ENCODE results near the gene ARFGAP1. TPM values are rescaled to one million over a fixed set of nuclear protein-coding genes. Genes with fewer than 3 reads are reported as not detected.
"Not testable (repeated sequence)": the region's sequence is repeated elsewhere in the genome, so short reads cannot be mapped to it uniquely, and the experiment has no call there.

The ARFGAP1 gene
- total RNA-seq, 1 donor from 2014 or later = 25.3 TPM

DNA sequence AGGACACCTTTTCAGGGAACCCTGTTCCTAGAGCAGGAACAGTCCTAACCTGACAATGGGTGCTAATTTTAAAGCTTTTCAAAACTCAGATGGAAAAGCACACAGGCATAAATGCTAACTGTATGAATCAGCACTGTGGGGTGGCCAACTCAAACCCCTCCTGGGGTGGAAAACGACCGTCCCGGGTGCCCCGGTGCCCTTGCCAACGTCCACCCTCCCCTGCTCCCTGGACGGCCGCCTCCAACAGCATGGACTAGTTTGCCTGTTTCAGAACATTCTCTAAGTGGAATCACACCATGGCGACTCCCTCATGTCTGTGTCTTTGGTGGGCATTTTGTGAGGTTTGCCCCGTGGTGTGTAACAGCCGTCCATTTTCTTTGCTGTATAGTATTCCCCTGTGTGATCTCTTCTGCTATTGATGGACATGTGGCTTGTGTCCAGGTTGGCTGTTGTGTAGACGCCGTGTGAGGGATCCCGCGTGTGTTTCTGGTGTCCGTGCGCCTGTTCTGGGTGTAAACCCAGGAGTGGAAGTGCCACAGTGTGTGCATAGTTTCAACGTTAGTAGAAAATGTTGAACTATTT, 26.2 kb downstream of the ARFGAP1 start:
- FAIRE-seq = no peak

DNA sequence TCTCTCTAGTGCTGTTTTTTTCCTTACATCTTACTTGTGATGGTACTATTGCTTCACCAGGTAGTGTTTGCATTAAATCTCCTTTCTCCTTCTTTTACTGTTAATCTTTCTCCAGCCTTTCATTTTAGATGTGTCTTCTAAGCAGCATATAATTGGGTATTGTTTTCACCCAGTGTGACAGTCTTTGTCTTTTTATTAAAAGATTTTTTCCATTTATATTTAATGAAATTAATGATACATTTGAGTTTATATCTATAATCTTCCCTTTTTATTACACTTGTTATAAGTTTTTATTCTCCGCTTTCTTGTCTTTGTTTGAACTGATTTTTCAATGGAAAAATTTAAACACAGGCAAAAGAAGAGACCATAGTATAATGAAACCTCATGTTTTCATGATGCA, 29.1 kb downstream of the ARFGAP1 start:
- no peak for FAIRE-seq

More for the DNA sequence above, 26.2 kb downstream of the ARFGAP1 start:
- DNase-seq (ENCODE audit: low spot score in 2 of 2) = no peak

GRCh38 chr20:63303095-63303666, 30.6 kb downstream of the ARFGAP1 start:
- no peak for DNase-seq (ENCODE audit: low spot score in 2 of 2)
- no peak for FAIRE-seq

More for the DNA sequence above, 29.1 kb downstream of the ARFGAP1 start:
- DNase-seq (ENCODE audit: low spot score in 2 of 2) = no peak

DNA sequence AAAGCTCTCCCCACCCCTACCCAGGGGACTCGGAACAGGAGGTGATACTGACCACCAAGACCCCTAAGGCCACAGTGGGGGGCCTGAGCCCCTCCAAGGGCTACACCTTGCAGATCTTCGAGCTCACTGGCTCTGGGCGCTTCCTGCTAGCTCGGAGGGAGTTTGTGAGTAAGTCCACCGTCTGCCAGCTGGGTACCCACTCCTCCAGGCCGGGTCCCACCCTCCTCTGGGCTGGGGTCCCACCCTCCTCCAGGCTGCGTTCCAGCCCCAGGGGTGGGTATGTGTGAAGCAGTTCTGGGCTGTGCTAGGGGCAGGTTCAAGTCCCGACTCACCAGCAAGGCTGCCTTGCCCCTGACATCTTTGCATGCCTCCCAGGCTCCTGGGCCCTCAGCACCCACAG, 32.8 kb downstream of the ARFGAP1 start:
- FAIRE-seq (no peak), DNase-seq (ENCODE audit: low spot score in 2 of 2) (no peak)

GRCh38 chr20:63305933-63306672, 33.5 kb downstream of the ARFGAP1 start:
- FAIRE-seq; DNase-seq (ENCODE audit: low spot score in 2 of 2): not testable (repeated sequence)

DNA sequence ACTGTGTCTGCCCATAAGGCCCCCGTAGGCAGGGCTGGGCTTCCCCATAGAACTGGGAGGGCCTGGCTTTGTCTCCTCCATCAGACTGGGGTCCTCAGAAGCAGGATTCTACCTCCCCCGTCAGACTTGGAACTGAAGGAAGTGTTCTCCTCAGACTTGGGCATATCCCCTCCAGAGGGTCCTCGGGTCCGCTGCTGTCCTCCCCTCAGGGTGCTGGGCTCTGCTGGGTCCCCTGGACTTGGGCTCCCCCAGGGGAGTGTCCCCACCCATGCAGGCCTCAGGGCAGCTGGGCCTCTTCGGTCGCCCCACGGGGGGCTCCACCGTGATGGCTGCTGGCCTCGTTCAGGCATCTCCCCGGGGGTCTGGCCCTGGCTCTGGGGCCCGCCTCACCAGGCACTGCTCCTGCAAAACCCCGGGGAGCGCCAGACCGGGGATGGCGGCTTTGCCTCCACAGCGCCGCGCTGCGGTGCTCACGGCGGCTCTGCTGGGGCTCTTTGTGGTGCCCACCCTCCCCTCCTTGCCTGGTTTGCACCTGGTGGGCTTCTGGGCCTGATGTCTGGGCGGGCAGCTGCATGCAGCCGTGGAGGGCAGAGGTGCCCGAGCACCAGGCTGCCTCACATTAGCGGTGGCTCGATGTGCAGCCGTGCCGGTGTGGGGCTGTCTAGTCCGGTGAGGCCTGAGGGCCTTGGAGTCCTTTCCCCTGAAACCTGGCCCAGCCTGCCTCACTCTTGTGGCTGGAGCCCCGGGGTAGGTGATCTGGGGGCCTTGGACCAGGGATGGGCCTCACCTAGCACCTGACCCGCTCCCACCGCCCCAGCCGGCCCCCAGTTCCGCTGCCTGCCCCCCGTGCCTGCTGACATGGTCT, 34.3 kb downstream of the ARFGAP1 start:
- DNase-seq (ENCODE audit: low spot score in 2 of 2) = no peak
- no peak for FAIRE-seq

- no peak for FAIRE-seq
- no peak for DNase-seq (ENCODE audit: low spot score in 2 of 2)
These were observed 35.1 kb downstream of the ARFGAP1 start for GRCh38 chr20:63307538-63308217.

- FAIRE-seq = no peak
- DNase-seq (ENCODE audit: low spot score in 2 of 2) = no peak
These were observed 35.8 kb downstream of the ARFGAP1 start for GRCh38 chr20:63308218-63308911.

DNA sequence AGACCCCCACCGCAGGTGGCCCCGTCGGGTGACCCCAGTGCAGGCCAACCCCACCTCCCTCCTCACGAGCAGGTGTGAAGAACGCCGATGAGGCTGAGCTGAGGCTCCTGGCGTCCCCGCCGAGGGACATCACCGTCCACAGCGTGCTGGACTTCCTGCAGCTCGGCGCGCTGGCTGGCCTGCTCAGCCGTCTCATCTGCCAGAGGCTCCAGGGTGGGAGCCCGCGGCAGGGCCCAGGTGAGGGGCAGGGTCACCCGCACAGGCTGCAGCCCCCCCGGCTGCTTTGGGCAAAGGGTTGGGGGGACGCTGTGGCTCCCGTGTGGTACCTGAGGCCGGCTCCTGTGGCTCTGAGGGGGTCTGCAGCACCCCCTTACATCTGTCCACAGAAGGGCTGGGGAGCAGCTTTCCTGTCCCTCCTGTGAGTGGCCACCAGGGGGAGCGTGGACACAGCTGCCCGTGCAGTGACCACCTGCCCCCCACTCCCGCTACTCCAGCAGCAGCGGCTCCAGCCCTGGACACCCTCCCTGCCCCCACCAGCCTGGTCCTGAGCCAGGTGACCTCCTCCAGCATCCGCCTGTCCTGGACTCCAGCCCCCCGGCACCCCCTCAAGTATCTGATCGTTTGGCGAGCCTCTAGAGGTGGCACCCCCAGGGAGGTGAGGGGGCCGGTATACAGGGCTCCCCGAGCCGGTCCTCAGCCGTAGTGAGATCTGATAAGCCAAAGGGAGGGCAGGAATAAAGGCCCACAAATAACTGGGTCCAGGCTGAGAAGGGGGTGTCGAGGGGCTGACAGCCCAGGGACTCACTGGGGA, 36.9 kb downstream of the ARFGAP1 start:
- FAIRE-seq = no peak
- DNase-seq (ENCODE audit: low spot score in 2 of 2) = peak; percentile 79 to 82

DNA sequence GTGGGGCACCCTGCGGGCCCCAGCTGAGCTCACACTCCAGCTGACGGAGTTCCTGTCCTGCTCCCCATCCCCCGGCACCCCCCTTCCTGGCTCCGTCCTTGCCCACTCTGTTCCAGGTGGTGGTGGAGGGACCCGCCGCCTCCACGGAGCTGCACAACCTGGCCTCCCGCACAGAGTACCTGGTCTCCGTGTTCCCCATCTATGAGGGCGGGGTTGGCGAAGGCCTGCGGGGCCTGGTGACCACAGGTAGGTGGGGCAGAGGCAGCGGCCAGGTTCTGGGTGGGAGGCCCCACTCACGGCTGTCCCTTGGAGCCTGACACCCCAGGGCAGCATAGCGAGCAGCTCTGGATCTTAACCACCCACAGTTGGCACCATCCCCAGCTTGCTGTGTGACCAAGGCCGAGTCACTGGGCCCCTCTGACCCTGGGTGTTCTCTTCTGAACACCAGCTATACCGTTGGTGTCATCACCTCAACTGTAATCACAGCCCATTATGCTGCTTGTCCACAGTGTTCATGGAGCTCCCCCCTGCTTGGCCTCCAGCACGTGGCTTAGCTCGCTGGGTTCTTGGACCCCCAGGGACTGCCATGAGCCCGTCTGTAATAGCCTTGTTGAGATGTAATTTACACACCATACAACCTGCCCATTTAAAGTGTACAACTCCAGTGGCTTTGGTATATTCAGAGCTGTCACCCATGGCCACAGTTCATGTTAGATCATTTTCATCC, 37.8 kb downstream of the ARFGAP1 start:
- DNase-seq (ENCODE audit: low spot score in 2 of 2) = no peak
- no peak for FAIRE-seq

GRCh38 chr20:63311186-63311832, 38.7 kb downstream of the ARFGAP1 start:
- no peak for DNase-seq (ENCODE audit: low spot score in 2 of 2)
- FAIRE-seq = no peak

GRCh38 chr20:63311833-63312243, 39.2 kb downstream of the ARFGAP1 start:
- FAIRE-seq (no peak), DNase-seq (ENCODE audit: low spot score in 2 of 2) (no peak)

DNA sequence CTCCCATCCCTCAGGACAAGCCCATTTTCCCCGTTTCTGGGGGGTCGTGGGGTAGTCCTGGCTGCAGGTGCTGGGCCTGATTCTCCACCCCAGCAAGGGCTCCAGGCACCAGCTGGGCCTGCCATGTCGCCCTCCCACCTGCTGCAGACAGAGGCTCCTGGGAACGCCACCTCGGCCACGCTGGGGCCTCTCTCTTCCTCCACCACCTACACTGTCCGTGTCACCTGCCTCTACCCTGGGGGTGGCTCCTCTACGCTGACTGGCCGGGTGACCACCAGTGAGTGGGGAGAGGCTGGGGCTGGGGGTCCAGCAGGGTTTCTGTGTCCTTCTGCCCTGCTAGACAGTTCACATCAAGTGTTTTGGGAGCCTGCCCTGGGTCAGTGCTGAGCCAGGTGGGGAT, 39.7 kb downstream of the ARFGAP1 start:
- DNase-seq (ENCODE audit: low spot score in 2 of 2) (no peak), FAIRE-seq (no peak)

GRCh38 chr20:63312690-63313348, 40.2 kb downstream of the ARFGAP1 start:
- FAIRE-seq (no peak), DNase-seq (ENCODE audit: low spot score in 2 of 2) (peak; percentile 66 to 71)

DNA sequence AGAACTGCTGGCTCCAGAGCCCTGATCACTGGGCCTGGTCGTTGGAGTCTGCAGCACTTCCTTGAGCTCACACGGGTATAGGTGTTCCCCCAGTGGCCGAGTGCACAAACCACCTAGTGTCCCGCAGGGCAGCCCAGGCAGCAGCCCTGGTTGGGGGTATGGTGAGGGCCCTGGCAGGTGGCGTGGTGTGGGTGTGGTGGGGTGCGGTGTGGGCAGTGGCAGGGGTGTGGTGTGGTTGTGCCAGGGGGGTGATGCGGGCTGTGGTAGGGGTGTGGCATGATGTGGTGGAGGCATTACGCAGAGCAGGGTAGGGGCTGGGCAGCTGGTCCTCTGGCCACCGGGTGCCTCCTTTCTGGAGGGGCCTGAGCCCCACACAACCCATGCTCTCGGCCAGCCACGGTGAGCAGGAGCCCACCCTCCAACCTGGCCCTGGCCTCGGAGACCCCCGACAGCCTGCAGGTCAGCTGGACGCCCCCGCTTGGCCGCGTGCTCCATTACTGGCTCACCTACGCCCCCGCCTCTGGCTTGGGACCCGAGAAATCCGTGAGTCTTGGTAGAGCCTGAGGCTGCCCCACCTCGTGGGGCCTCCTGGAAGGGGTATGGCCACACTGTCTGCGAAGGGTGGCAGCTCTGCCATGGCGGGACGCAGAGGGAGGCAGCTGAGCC, 40.9 kb downstream of the ARFGAP1 start:
- DNase-seq (ENCODE audit: low spot score in 2 of 2) = no peak
- no peak for FAIRE-seq

GRCh38 chr20:63314015-63314471, 41.4 kb downstream of the ARFGAP1 start:
- no peak for DNase-seq (ENCODE audit: low spot score in 2 of 2)
- FAIRE-seq = no peak

Data from frontal cortex (tissue), 4 donors.